A673 (cell line): Measurements from ENCODE around the gene STYXL1.

Source experiments
- EZH2 ChIP-seq: fragments of 200-600 bp; sonication (generic); IDR thresholded peaks from 2 replicates; pipeline ENCODE4 v1.6.1; 2017; ENCODE audit warnings: borderline replicate concordance, low read depth, mild to moderate bottlenecking, mixed read lengths, antibody characterized with exemption, low read length; ENCODE audit not compliant: poor library complexity, severe bottlenecking
- TF ChIP-seq, protein P1 (sequence below): fragments of 300-800, 200-600 bp; sonication (generic); conservative IDR thresholded peaks from 2 replicates; pipeline ENCODE4 v1.5.1; 2017; ENCODE audit warnings: low read depth, mild to moderate bottlenecking, antibody characterized with exemption, low read length, moderate library complexity, mixed read lengths

DNA sequence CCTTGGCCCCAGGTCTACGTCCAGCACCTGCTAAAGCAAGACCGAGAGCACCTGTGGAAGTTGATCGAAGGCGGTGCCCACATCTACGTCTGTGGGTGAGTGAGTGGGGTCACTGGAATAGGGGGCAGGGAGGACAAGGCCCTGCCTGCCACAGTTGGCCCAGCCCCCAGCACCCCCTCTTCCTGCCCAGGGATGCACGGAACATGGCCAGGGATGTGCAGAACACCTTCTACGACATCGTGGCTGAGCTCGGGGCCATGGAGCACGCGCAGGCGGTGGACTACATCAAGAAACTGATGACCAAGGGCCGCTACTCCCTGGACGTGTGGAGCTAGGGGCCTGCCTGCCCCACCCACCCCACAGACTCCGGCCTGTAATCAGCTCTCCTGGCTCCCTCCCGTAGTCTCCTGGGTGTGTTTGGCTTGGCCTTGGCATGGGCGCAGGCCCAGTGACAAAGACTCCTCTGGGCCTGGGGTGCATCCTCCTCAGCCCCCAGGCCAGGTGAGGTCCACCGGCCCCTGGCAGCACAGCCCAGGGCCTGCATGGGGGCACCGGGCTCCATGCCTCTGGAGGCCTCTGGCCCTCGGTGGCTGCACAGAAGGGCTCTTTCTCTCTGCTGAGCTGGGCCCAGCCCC lies 61.5 kb downstream of the STYXL1 start:
- TF ChIP-seq, protein P1, sequence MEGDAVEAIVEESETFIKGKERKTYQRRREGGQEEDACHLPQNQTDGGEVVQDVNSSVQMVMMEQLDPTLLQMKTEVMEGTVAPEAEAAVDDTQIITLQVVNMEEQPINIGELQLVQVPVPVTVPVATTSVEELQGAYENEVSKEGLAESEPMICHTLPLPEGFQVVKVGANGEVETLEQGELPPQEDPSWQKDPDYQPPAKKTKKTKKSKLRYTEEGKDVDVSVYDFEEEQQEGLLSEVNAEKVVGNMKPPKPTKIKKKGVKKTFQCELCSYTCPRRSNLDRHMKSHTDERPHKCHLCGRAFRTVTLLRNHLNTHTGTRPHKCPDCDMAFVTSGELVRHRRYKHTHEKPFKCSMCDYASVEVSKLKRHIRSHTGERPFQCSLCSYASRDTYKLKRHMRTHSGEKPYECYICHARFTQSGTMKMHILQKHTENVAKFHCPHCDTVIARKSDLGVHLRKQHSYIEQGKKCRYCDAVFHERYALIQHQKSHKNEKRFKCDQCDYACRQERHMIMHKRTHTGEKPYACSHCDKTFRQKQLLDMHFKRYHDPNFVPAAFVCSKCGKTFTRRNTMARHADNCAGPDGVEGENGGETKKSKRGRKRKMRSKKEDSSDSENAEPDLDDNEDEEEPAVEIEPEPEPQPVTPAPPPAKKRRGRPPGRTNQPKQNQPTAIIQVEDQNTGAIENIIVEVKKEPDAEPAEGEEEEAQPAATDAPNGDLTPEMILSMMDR = no peak
- no peak for TF ChIP-seq EZH2
